DMS53 (cell line): ENCODE measurements around the gene PDE3B.
A peak's percentile ranks its signal among the peaks of the same experiment; 100 is the strongest.
"Not testable (repeated sequence)": the region's sequence is repeated elsewhere in the genome, so short reads cannot be mapped to it uniquely, and the experiment has no call there.

Experiments used
- DNase-seq: peaks from one replicate; lab custom pipeline; 2025; lab: John Stamatoyannopoulos, UW

Gene PDE3B

GRCh38 chr11:14809466-14809865 is 165.9 kb downstream of the PDE3B start:
- DNase-seq: peak; percentile 50

GRCh38 chr11:14812757-14813156 is 169.2 kb downstream of the PDE3B start:
- DNase-seq: peak; percentile 42

GRCh38 chr11:14813516-14813915 is 169.9 kb downstream of the PDE3B start:
- no peak for DNase-seq

- DNase-seq: no peak
Measured at GRCh38 chr11:14818779-14819178, 175.2 kb downstream of the PDE3B start.

GRCh38 chr11:14819596-14819995 is 176.0 kb downstream of the PDE3B start:
- DNase-seq: no peak

GRCh38 chr11:14821031-14821430 is 177.4 kb downstream of the PDE3B start:
- DNase-seq: no peak

GRCh38 chr11:14826600-14826999 is 183.0 kb downstream of the PDE3B start:
- no peak for DNase-seq

GRCh38 chr11:14835496-14836492 is 192.2 kb downstream of the PDE3B start:
- DNase-seq: no peak

- no peak for DNase-seq
Measured at GRCh38 chr11:14842002-14842401, 198.4 kb downstream of the PDE3B start.

- DNase-seq: peak; percentile 19
Measured at GRCh38 chr11:14852571-14853177, 209.1 kb downstream of the PDE3B start.

- no peak for DNase-seq
Measured at GRCh38 chr11:14854057-14854456, 210.5 kb downstream of the PDE3B start.

GRCh38 chr11:14855890-14856289 is 212.3 kb downstream of the PDE3B start:
- DNase-seq: no peak

- DNase-seq: no peak
Measured at GRCh38 chr11:14857621-14858020, 214.0 kb downstream of the PDE3B start.

GRCh38 chr11:14858404-14858803 is 214.8 kb downstream of the PDE3B start:
- DNase-seq: no peak

- no peak for DNase-seq
Measured at GRCh38 chr11:14860511-14860910, 216.9 kb downstream of the PDE3B start.

- peak; percentile 62 for DNase-seq
Measured at GRCh38 chr11:14861680-14862079, 218.1 kb downstream of the PDE3B start.

GRCh38 chr11:14863775-14864174 is 220.2 kb downstream of the PDE3B start:
- DNase-seq: not testable (repeated sequence)

- DNase-seq: no peak
Measured at GRCh38 chr11:14872032-14872431, 228.4 kb downstream of the PDE3B start.

- no peak for DNase-seq
Measured at GRCh38 chr11:14873632-14874031, 230.0 kb downstream of the PDE3B start.

- no peak for DNase-seq
Measured at GRCh38 chr11:14875163-14875562, 231.6 kb downstream of the PDE3B start.

- DNase-seq: no peak
Measured at GRCh38 chr11:14881576-14882193, 238.1 kb downstream of the PDE3B start.

GRCh38 chr11:14882196-14882595 is 238.6 kb downstream of the PDE3B start:
- DNase-seq: no peak

GRCh38 chr11:14883683-14884082 is 240.1 kb downstream of the PDE3B start:
- DNase-seq: not testable (repeated sequence)
